Kasumi-1 (cell line): ENCODE measurements around the gene SLC12A5.
A peak's percentile ranks its signal among the peaks of the same experiment; 100 is the strongest.
"Not testable (repeated sequence)": the region's sequence is repeated elsewhere in the genome, so short reads cannot be mapped to it uniquely, and the experiment has no call there.

Experiments used
- DNase-seq, 2 experiments: peaks; one replicate each; lab custom pipeline; 2025; lab: John Stamatoyannopoulos, UW

Gene SLC12A5

GRCh38 chr20:46077642-46078305 lies 48.8 kb downstream of the SLC12A5 start:
- DNase-seq = no peak

GRCh38 chr20:46078954-46079353 lies 49.9 kb downstream of the SLC12A5 start:
- no peak for DNase-seq

DNA sequence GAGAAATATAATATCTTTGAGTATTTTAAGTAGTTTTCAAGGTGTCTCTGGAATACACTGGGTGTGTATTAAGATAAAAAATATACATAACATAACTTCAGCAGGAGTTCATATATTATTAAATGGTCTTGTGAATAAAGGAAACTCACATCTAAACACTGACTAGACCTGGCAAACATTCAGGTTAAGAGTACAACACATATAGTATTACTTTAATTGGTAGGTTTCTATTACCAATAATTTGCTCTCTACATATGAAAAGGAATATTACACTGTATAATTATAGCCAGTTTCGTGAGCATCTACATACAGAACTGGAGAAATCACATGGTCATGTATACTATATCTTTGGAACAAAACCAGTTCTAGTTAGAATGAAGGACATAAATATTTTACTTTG lies 52.1 kb downstream of the SLC12A5 start:
- DNase-seq = no peak

DNA sequence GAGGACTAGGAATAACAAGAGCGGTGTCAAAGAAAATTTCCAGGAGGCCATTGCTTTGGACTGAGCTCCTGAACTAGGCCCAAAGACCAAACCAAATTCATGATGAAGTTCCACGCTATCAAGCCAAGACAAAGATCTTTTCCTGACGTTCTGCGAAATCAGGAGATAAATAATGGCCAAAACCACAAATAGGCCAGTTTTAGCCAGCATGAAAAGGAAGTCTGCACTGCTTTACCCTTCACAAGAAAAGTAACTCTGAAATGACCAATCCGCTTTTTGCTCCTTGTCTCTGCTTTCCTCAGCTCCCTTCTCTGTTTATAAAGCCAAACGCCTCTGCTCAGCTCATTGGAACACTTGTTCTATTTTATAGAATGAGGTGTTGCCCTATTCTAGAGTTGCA lies 54.1 kb downstream of the SLC12A5 start:
- DNase-seq = no peak

- DNase-seq = no peak
Observed at GRCh38 chr20:46083531-46084061, 54.6 kb downstream of the SLC12A5 start.

DNA sequence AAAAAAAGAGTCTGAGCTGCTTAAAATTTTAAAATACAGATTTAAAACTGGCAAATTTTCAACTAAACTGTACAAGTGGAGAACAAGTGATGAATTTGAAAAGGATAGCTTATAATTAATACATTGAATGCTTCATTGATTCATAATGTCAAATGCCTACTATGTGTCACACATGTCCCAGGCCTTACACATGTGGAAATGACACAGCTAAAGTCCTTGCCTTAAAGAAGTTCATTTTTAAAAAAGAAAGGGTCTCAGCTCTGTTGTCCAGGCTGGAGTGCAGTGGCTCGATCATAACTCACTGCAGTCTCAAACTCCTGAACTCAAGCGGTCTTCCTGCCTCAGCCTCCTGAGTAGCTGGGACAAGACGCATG lies 55.8 kb downstream of the SLC12A5 start:
- no peak for DNase-seq

DNA sequence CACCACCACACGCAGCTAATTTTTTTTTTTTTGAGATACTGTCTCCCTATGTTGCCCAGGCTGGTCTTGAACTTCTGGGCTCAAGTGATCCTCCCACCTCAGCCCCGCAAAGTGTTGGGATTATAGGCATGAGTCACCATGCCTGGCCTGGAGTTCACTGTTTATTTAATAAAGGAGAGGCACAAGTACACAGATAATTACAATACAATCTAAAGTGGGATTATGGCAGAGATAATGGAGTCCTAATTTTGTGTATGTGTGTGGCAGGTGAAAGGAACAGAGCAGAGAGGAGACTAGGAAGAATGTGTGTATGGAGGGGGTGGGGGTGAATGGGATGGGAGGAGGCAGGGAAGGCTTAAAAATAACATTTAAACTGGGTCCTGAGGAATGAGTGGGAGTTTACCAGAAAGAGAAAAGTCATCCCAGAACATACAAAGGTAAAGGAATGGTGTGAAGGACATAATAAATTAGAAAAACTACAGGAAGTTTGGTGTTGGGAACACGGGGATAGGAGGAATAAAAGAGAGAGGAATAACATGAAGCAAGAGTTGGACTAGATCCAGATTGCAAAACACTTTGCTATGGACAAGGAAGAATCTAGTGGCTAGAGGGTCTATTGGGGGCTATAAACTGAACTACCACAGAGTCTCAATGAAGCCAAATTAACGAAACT lies 56.3 kb downstream of the SLC12A5 start:
- DNase-seq = no peak

DNA sequence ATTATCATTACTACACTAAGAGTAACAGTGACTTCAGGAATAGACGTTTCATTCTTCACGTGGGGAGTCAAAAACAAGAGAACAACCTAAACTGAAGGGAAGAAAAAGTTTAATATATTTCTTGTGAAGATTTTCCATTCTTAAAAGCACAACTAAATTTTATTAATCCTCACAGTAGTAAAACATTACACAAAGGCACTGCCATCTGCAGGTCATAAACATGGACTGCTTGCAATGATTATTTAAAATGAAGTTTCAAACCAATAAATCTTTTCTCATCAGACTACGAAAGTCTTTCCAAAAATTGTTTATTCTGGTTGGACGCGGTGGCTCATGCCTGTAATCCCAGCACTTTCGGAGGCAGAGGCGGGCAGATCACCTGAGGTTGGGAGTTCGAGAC lies 58.1 kb downstream of the SLC12A5 start:
- peak; percentile 25 to 47 for DNase-seq

- peak in 1 of 2 experiments; percentile 19 for DNase-seq
Observed at GRCh38 chr20:46088409-46089166, 59.6 kb downstream of the SLC12A5 start.

- DNase-seq = peak in 1 of 2 experiments; percentile 44
Observed at GRCh38 chr20:46089167-46089416, 60.1 kb downstream of the SLC12A5 start.

DNA sequence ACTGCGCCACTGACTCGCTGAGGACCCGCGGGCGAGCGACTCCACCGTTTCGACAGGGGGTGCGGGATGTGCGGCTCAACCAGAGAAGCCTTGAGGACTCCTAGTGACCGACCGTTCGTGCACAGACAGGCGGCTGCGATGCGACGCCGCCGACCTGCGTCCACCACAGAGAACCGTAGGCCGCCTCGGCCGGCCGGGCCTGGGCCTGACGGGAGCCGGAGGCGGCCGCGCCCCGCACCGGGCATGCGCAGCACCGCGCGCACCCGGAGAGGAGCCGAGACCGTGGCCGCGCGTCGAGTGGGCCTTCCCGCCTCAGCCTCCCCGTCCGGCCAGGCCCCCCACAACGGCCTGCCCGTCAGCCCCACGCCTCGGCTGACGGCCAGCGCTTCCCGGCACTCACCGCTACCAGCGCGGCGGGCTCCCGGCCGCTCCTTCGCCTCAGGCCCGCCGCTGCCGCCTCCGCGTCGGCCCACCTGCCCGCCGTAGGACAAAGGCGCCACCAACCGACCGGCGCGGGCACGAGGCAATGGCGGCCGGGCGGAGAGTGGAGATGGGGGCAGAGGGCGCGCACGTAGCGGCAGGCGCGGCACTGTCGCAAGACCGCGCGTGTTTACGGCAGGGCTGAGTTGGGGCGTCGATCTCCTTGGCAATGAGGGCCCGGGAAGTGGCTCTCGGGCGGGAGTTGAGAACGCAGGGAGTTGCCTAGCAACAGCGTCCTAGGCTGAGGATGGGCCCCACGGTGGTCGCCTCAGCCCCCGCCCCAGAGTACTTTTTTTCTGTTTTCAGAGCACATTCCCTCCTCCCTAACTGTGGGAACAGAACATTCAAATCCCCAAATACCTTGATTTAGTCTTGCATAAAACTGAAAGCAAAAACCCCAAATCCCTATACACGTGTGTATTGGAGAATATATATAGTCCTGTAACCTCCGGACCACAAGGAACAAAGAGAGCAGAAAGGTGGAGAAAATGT lies 60.7 kb downstream of the SLC12A5 start, which contains the start of gene NCOA5:
TSS of gene NCOA5 (minus strand) at position 546 of the 972 bp plus-strand sequence. CDS start 10,538 bp downstream, outside the sequence.
- peak; percentile 89 to 91 for DNase-seq

- DNase-seq = not testable (repeated sequence)
Observed at GRCh38 chr20:46091622-46092535, 62.9 kb downstream of the SLC12A5 start.

- DNase-seq = no peak
Observed at GRCh38 chr20:46093531-46093930, 64.5 kb downstream of the SLC12A5 start.

- DNase-seq = no peak
Observed at GRCh38 chr20:46099491-46100287, 70.7 kb downstream of the SLC12A5 start.

DNA sequence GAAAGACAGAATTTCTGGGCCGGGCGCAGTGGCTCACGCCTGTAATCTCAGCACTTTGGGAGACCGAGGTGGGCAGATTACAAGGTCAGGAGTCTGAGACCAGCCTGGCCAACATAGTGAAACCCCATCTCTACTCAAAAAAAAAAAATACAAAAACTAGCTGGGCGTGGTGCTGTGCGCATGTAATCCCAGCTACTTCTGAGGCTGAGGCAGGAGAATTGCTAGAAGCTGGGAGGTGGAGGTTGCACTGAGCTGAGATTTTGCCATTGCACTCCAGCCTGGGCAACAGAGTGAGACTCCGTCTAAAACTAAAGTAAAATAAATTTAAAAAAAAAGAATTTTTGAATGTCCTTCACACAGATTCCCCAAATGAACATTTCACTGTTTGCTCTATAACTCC lies 71.4 kb downstream of the SLC12A5 start:
- not testable (repeated sequence) for DNase-seq

GRCh38 chr20:46100988-46101387 lies 72.0 kb downstream of the SLC12A5 start:
- no peak for DNase-seq

DNA sequence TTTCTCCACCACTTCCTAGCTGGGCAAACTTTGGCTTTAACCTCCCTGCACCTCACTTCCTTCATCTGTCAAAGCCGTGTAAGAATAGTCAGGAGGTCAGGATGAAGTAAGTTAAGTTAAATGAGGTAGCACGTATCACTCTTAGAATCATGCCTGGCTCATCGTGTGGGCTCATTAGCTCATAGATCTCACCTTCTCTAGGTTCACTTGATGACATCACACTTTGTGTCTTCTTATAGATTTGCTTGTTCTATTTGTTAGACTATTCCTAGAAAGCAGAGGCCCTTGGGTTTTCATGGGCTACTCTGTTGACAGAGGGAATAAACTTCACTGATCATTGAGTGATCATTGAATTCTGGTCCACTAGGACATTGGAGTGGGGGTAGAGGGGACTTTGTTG lies 72.9 kb downstream of the SLC12A5 start:
- DNase-seq = no peak

DNA sequence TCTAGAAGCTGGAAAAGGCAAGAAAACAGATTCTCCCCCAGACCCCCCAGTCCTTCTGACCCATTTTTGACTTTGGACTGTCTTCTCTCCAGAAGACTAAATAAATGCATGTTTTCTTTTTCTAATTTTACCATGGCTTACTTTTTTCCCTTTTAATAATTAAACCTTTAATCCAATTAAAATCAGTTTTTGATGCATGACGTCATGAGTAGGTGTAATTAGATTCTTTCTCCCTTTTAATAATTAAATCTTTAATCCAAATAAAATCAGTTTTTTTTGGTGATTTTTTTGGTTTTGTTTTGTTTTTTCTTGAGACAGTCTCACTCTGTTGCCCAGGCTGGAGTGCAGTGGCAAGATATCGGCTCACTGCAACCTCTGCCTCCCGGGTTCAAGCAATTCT lies 73.9 kb downstream of the SLC12A5 start:
- DNase-seq = no peak

DNA sequence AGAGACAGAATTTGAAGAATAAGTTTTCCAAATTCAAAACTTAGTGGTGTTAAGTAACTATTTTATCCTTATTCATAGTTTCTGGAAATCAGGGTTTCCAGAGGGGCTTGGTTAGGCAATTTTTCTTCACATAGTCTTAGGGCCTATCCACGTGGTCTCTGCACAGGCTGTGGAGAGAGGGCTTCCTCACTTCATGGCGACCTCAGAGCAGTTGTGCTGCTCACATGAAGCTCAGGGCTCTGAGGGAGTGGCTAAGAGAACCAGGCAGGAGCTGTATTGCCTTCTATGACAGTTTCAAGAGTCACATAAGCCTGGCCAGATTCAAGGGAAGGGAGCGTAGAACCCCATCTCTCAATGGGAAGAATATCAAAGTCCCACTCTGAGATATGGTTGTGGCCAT lies 75.2 kb downstream of the SLC12A5 start:
- no peak for DNase-seq

DNA sequence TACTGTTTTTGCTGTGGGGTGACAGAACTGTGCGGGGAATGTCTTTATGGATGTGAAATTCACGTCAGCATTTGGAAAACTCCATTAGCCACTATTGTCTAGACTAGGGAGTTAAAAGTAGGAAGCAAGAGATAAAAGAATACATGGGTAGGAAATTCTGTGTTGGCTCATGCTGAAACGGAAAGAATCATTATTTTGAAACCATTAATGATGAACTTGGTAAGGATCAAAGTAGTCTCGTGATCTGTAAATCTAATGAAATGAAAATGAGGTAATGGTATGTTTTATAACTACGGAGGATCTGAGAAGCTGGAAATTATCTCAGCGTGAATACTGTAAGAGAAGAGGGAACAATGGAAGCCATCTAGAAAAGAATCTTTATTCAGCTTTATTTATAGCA lies 78.0 kb downstream of the SLC12A5 start:
- no peak for DNase-seq
